B cell (primary cell): Measurements from ENCODE around the gene NUP210. TPM values are rescaled to one million over a fixed set of nuclear protein-coding genes. Genes with fewer than 3 reads are reported as not detected.

ENCODE experiments used
- ATAC-seq: fragments of 200-7000 bp; cut with Tn5 transposase; one replicate; pipeline ENCODE4 v1.10.0; 2021; ENCODE audit warnings: low read depth, mild to moderate bottlenecking, moderate number of reproducible peaks, moderate library complexity
- CTCF ChIA-PET: fragments of 350-600 bp; sonication (Branson Sonifier 250); formaldehyde crosslinking; loops from one replicate; lab custom pipeline; 2021; ENCODE audit warnings: antibody characterized with exemption, inconsistent platforms; lab: Charles Lee
- POLR2A ChIA-PET: fragments of 350-600 bp; sonication (Branson Sonifier 250); formaldehyde crosslinking; loops from one replicate; lab custom pipeline; 2021; ENCODE audit warnings: antibody characterized with exemption; lab: Charles Lee
- DNase-seq: peaks from one replicate; pipeline ENCODE4 v3.0.0; 2013
- H2AFZ ChIP-seq: 2 replicates; pipeline ENCODE4 v1.6.1; 2012; ENCODE audit warnings: mild to moderate bottlenecking, low read depth, low read length; ENCODE audit not compliant: insufficient read depth, poor library complexity, severe bottlenecking
- H3K27ac ChIP-seq, 2 donors: 1 replicate in 1 of 2; 2 replicates in 1 of 2; pipeline ENCODE4 v1.5.1; 2012 to 2013; ENCODE audit warnings: low read length in 2 of 2, mild to moderate bottlenecking in 2 of 2, moderate library complexity in 1 of 2
- H3K27me3 ChIP-seq, 4 experiments: fragments of 200-600 bp in 1 of 4; sonication (generic) in 1 of 4; replicated peaks in 1 of 4; 1 replicate in 2 of 4; 2 replicates in 2 of 4; pipeline versions ENCODE4 v1.6.1 to v1.7.0; 2013 to 2016; ENCODE audit warnings: low read length in 3 of 4, mild to moderate bottlenecking in 2 of 4, mixed read lengths in 1 of 4, moderate library complexity in 1 of 4; ENCODE audit not compliant: insufficient read depth in 4 of 4, control insufficient read depth in 3 of 4; ENCODE audit errors: control extremely low read depth in 1 of 4
- H3K36me3 ChIP-seq, 2 experiments: replicated peaks in 1 of 2; 1 replicate in 1 of 2; 2 replicates in 1 of 2; pipeline versions ENCODE4 v1.6.1 to v1.7.1; 2013; ENCODE audit warnings: low read length in 1 of 2; ENCODE audit not compliant: insufficient read depth in 2 of 2, control insufficient read depth in 1 of 2; ENCODE audit errors: control extremely low read depth in 1 of 2, extremely low read depth in 1 of 2
- H3K4me1 ChIP-seq, 2 donors: fragments of 200-600 bp in 1 of 2; sonication (generic) in 1 of 2; 1 replicate in 1 of 2; 2 replicates in 1 of 2; pipeline versions ENCODE4 v1.5.1 to v1.6.1; 2013 to 2017; ENCODE audit warnings: low read length in 2 of 2; ENCODE audit not compliant: control insufficient read depth in 2 of 2, insufficient read depth in 2 of 2
- H3K4me2 ChIP-seq: replicated peaks from 2 replicates; pipeline ENCODE3; 2012; ENCODE audit warnings: mild to moderate bottlenecking, low read depth, low read length; ENCODE audit not compliant: poor library complexity, severe bottlenecking
- H3K4me3 ChIP-seq, 5 experiments: fragments of 200-600 bp in 1 of 5; sonication (generic) in 1 of 5; 1 replicate in 3 of 5; 2 replicates in 2 of 5; pipeline versions ENCODE4 v1.5.1 to v1.7.0; 2011 to 2016; ENCODE audit warnings: low read length in 4 of 5, mild to moderate bottlenecking in 4 of 5, low read depth in 2 of 5, control low read depth in 1 of 5, moderate library complexity in 1 of 5; ENCODE audit not compliant: insufficient read depth in 1 of 5; ENCODE audit errors: control extremely low read depth in 1 of 5, extremely low read depth in 1 of 5
- H3K79me2 ChIP-seq: fragments of 200-600 bp; sonication (generic); one replicate; pipeline ENCODE4 v1.6.0; 2016; ENCODE audit warnings: low read length; ENCODE audit not compliant: control insufficient read depth, insufficient read depth
- H3K9ac ChIP-seq: fragments of 200-600 bp; sonication (generic); 2 replicates; pipeline ENCODE4 v1.6.1; 2017; ENCODE audit warnings: mild to moderate bottlenecking, low read length, moderate library complexity
- H3K9me3 ChIP-seq, 3 donors: one replicate each; pipeline versions ENCODE4 v1.6.1 to v1.7.1; 2013; ENCODE audit warnings: low read length in 2 of 3; ENCODE audit not compliant: control insufficient read depth in 2 of 3, insufficient read depth in 1 of 3; ENCODE audit errors: control extremely low read depth in 1 of 3
- H4K20me1 ChIP-seq: 2 replicates; pipeline ENCODE4 v1.6.0; 2012; ENCODE audit warnings: mild to moderate bottlenecking, low read length; ENCODE audit not compliant: insufficient read depth, control insufficient read depth, poor library complexity, severe bottlenecking
- H3K27ac Mint-ChIP-seq: one replicate; pipeline ENCODE4 v1.8.0; 2021; ENCODE audit warnings: mixed read lengths
- H3K27me3 Mint-ChIP-seq: one replicate; pipeline ENCODE4 v1.8.0; 2021; ENCODE audit warnings: mixed read lengths
- H3K4me1 Mint-ChIP-seq: one replicate; pipeline ENCODE4 v1.8.0; 2021; ENCODE audit warnings: mixed read lengths
- H3K4me3 Mint-ChIP-seq: one replicate; pipeline ENCODE4 v1.8.0; 2021; ENCODE audit warnings: mixed read lengths
- H3K9me3 Mint-ChIP-seq: one replicate; pipeline ENCODE4 v1.8.0; 2022; ENCODE audit warnings: mixed read lengths; ENCODE audit not compliant: insufficient read depth
- CTCF ChIP-seq: fragments of 200-600 bp; IDR thresholded peaks from one replicate; pipeline ENCODE4 v1.8.0; 2022; ENCODE audit warnings: antibody characterized with exemption, mild to moderate bottlenecking
- EZH2 ChIP-seq: IDR thresholded peaks from 2 replicates; pipeline ENCODE4 v1.6.1; 2012; ENCODE audit warnings: borderline replicate concordance, low read depth, mild to moderate bottlenecking, moderate library complexity, low read length; ENCODE audit not compliant: insufficient read depth, poor library complexity, severe bottlenecking
- WGBS: methylation state at CpG from one replicate; pipeline ENCODE4 v1.1.5; 2013; ENCODE audit warnings: missing lambda C conversion rate; ENCODE audit not compliant: insufficient coverage; 5-methylcytosine and 5-hydroxymethylcytosine counted together
- intact Hi-C: fragments of 100-400 bp; cut with micrococcal nuclease; formaldehyde crosslinking; loops from one replicate; pipeline ENCODE4 v1.10.0; 2022
- polyA plus RNA-seq: library from polyadenylated mRNA; depleted of rRNA; stranded (reverse); fragments of >200 nt; gene quantifications from 2 replicates; pipeline ENCODE4 v1.2.3, GENCODE V29; 2012
- total RNA-seq, 2 donors: library from RNA; stranded (reverse); fragments of 120-200 nt in 1 of 2; gene quantifications; 1 replicate in 1 of 2; 2 replicates in 1 of 2; pipeline versions ENCODE4 v1.2.3 to v1.2.4, GENCODE V29; 2013 to 2022

Gene NUP210
- total and polyA plus RNA-seq, 2 donors (not counting 1 experiment from before 2014, with no cell fraction given): 114 to 159 TPM

- Mint-ChIP-seq H3K4me3 (no peak overlapping the region), H3K27me3 (no peaks in the 10 kb centered on the region), H3K27ac (peak overlapping the region; percentile 32), H3K9me3 (no peaks in the 10 kb centered on the region), H3K4me1 (peaks cover 28% of the 10 kb centered on the region)
- Histone ChIP-seq H3K27me3 (no peaks in the 10 kb centered on the region), H3K27ac (no peak overlapping the region), H3K9me3 (no peaks in the 10 kb centered on the region), H4K20me1 (no peaks in the 10 kb centered on the region), H3K9ac (no peak overlapping the region), H3K36me3 (no peaks in the 10 kb centered on the region), H2AFZ (no peak overlapping the region), H3K4me1 (peaks cover 18 to 19% of the 10 kb centered on the region in 2 donors), H3K4me3 (no peak overlapping the region), H3K4me2 (no peak overlapping the region), H3K79me2 (peaks cover under 1% of the 10 kb centered on the region)
- TF ChIP-seq EZH2 (no peak), CTCF (no peak)
- ATAC-seq (no peak), DNase-seq (no peak)
- intact Hi-C loops: no loop called here
- POLR2A ChIA-PET: no interaction called here
- CTCF ChIA-PET: interaction anchor here (0.7 to 3.4 kb wide), 3 partner anchors 9 to 32 kb away, joined by 3 to 15 read pairs (median 8); no protein-coding TSS in a partner anchor
- 95% methylated on average over 2 of the region's 2 CpGs for WGBS
Observed at GRCh38 chr3:13425689-13426088, 5.6 kb upstream of the NUP210 start.

- H3K4me2 ChIP-seq: no peak overlapping the region
- intact Hi-C loops: no loop called here
- H3K4me3 ChIP-seq: no peak overlapping the region
- TF ChIP-seq CTCF: no peak
- no peak for TF ChIP-seq EZH2
- Mint-ChIP-seq H3K27me3 (no peaks in the 10 kb centered on the region), H3K27ac (no peak overlapping the region), H3K4me1 (peaks cover 29% of the 10 kb centered on the region), H3K9me3 (no peaks in the 10 kb centered on the region), H3K4me3 (no peak overlapping the region)
- 92% methylated on average over 4 of the region's 4 CpGs for WGBS
- H3K36me3 ChIP-seq: no peaks in the 10 kb centered on the region
- no peak for DNase-seq
- no peak overlapping the region for H2AFZ ChIP-seq
- H3K9me3 ChIP-seq: no peaks in the 10 kb centered on the region
- H3K27me3 ChIP-seq: no peaks in the 10 kb centered on the region
- ChIA-PET POLR2A (no interaction called here), CTCF (interaction anchor here (1.8 to 3.4 kb wide), 2 partner anchors 8 to 27 kb away, joined by 8 to 15 read pairs; no protein-coding TSS in a partner anchor)
- H3K4me1 ChIP-seq: peaks cover 21 to 22% of the 10 kb centered on the region in 2 donors
- H3K9ac ChIP-seq: no peak overlapping the region
- no peaks in the 10 kb centered on the region for H4K20me1 ChIP-seq
- no peak for ATAC-seq
- no peak overlapping the region for H3K27ac ChIP-seq
- H3K79me2 ChIP-seq: peaks cover 5% of the 10 kb centered on the region
Observed at GRCh38 chr3:13424865-13425617, 4.9 kb upstream of the NUP210 start.
